HepG2 (cell line): ENCODE data around the gene TMEM139. TPM values are rescaled to one million over a fixed set of nuclear protein-coding genes. Genes with fewer than 3 reads are reported as not detected.

Experiments
- ARNT2 ChIP-seq: sonication (generic); formaldehyde crosslinking; IDR thresholded peaks from 2 replicates; pipeline ENCODE4 v1.8.0; 2022; ENCODE audit warnings: mild to moderate bottlenecking, low read depth, missing genetic modification reagents, moderate library complexity
- ELF3 ChIP-seq: IDR thresholded peaks from 2 replicates; pipeline ENCODE4 v1.6.1; 2016; ENCODE audit warnings: missing genetic modification reagents, missing compliant biosample characterization
- FLYWCH1 ChIP-seq: sonication (generic); formaldehyde crosslinking; IDR thresholded peaks from 2 replicates; pipeline ENCODE4 v1.8.1; 2023; ENCODE audit warnings: mild to moderate bottlenecking, missing genetic modification reagents
- GATA4 ChIP-seq: sonication (generic); IDR thresholded peaks from 2 replicates; pipeline ENCODE4 v1.6.1; 2016; ENCODE audit warnings: antibody characterized with exemption, low read depth, borderline replicate concordance
- HDAC2 ChIP-seq: sonication (generic); formaldehyde crosslinking; IDR thresholded peaks from 2 replicates; pipeline ENCODE4 v1.4.0; 2020; ENCODE audit warnings: missing genetic modification reagents
- HNRNPK ChIP-seq: fragments of 200-400 bp; formaldehyde crosslinking; IDR thresholded peaks from 2 replicates; pipeline ENCODE4 v1.6.1; 2018; ENCODE audit warnings: low read length, low read depth, moderate library complexity, mild to moderate bottlenecking; ENCODE audit not compliant: poor library complexity, severe bottlenecking
- ISL2 ChIP-seq: sonication (generic); formaldehyde crosslinking; IDR thresholded peaks from 2 replicates; pipeline ENCODE4 v1.5.0; 2020; ENCODE audit warnings: missing genetic modification reagents
- ISX ChIP-seq: sonication (generic); formaldehyde crosslinking; conservative IDR thresholded peaks from 2 replicates; pipeline ENCODE4 v1.5.0; 2020; ENCODE audit warnings: missing genetic modification reagents
- LCORL ChIP-seq, 2 experiments: fragments of 450-650 bp in 1 of 2; sonication (generic) in 1 of 2; formaldehyde crosslinking in 1 of 2; IDR thresholded peaks; 2 replicates each; pipeline versions ENCODE4 v1.5.0 to v1.6.1; 2017 to 2020; ENCODE audit warnings: antibody characterized with exemption in 1 of 2, missing genetic modification reagents in 1 of 2
- NFE2 ChIP-seq: sonication (generic); formaldehyde crosslinking; IDR thresholded peaks from 2 replicates; pipeline ENCODE4 v1.4.0; 2020; ENCODE audit warnings: missing genetic modification reagents
- NFRKB ChIP-seq: fragments of 450-650 bp; IDR thresholded peaks from 2 replicates; pipeline ENCODE4 v1.6.1; 2017
- NKX3-1 ChIP-seq: sonication (generic); formaldehyde crosslinking; IDR thresholded peaks from 2 replicates; pipeline ENCODE4 v1.5.0; 2020; ENCODE audit warnings: missing genetic modification reagents
- RAD51 ChIP-seq: fragments of 450-650 bp; IDR thresholded peaks from 2 replicates; pipeline ENCODE4 v1.6.1; 2016; ENCODE audit warnings: borderline replicate concordance
- REL ChIP-seq: sonication (generic); formaldehyde crosslinking; conservative IDR thresholded peaks from 2 replicates; pipeline ENCODE4 v1.8.0; 2022; ENCODE audit warnings: mild to moderate bottlenecking, missing genetic modification reagents, moderate library complexity
- SP1 ChIP-seq, 2 experiments: fragments of 450-650 bp in 1 of 2; sonication (generic) in 1 of 2; formaldehyde crosslinking in 1 of 2; IDR thresholded peaks; 2 replicates each; pipeline versions ENCODE4 v1.4.0 to v1.6.1; 2016 to 2020; ENCODE audit warnings: missing genetic modification reagents in 1 of 2
- TSC22D2 ChIP-seq: sonication (generic); formaldehyde crosslinking; IDR thresholded peaks from 2 replicates; pipeline ENCODE4 v1.5.1; 2020; ENCODE audit warnings: missing genetic modification reagents, mild to moderate bottlenecking, borderline replicate concordance
- ZC3H4 ChIP-seq: sonication (generic); formaldehyde crosslinking; IDR thresholded peaks from 2 replicates; pipeline ENCODE4 v1.4.0; 2020; ENCODE audit warnings: missing genetic modification reagents, borderline replicate concordance
- ZFP82 ChIP-seq: sonication (generic); formaldehyde crosslinking; IDR thresholded peaks from 2 replicates; pipeline ENCODE4 v1.5.1; 2020; ENCODE audit warnings: mild to moderate bottlenecking, missing genetic modification reagents, borderline replicate concordance
- ZNF230 ChIP-seq: sonication (generic); formaldehyde crosslinking; IDR thresholded peaks from 2 replicates; pipeline ENCODE4 v1.4.0; 2020; ENCODE audit warnings: mild to moderate bottlenecking, missing genetic modification reagents
- ZNF431 ChIP-seq: sonication (generic); formaldehyde crosslinking; IDR thresholded peaks from 2 replicates; pipeline ENCODE4 v1.9.0; 2022; ENCODE audit warnings: missing genetic modification reagents, low read depth, mild to moderate bottlenecking, borderline replicate concordance
- ZNF547 ChIP-seq: sonication (generic); formaldehyde crosslinking; IDR thresholded peaks from 2 replicates; pipeline ENCODE4 v1.5.1; 2020; ENCODE audit warnings: mild to moderate bottlenecking, missing genetic modification reagents
- ZNF629 ChIP-seq: sonication (generic); formaldehyde crosslinking; conservative IDR thresholded peaks from 2 replicates; pipeline ENCODE4 v1.5.0; 2020; ENCODE audit warnings: missing genetic modification reagents
- polyA plus RNA-seq, 8 experiments: library from polyadenylated mRNA; depleted of rRNA in 3 of 8; stranded (reverse) in 7 of 8; unstranded in 1 of 8; fragments of >200 nt; fragmentation: Illumina TruSeq in 4 of 8; extraction: Trizol in 4 of 8; gene quantifications; 2 replicates each; pipeline versions ENCODE4 v1.2.1 to v1.2.3, GENCODE V29; 2011 to 2016; ENCODE audit warnings: low read depth in 4 of 8, missing spikeins in 1 of 8, mixed read lengths in 1 of 8; ENCODE audit not compliant: insufficient read depth in 1 of 8
- total RNA-seq, 5 experiments: library from RNA; depleted of rRNA; stranded (reverse); fragments of >200 nt; fragmentation: Illumina TruSeq; extraction: Trizol; gene quantifications; 2 replicates each; pipeline ENCODE4 v1.2.3, GENCODE V29; 2016; ENCODE audit warnings: low read depth in 1 of 5
- TF ChIP-seq, protein P1 (sequence below): fragments of 450-650 bp; IDR thresholded peaks from 2 replicates; pipeline ENCODE4 v1.6.1; 2017
- TF ChIP-seq, protein P2 (sequence below): sonication (generic); IDR thresholded peaks from 2 replicates; pipeline ENCODE4 v1.6.1; 2016; ENCODE audit warnings: low read depth, borderline replicate concordance
- TF ChIP-seq, protein P3 (sequence below): sonication (generic); formaldehyde crosslinking; IDR thresholded peaks from 2 replicates; pipeline ENCODE4 v1.4.0; 2020; ENCODE audit warnings: missing genetic modification reagents, borderline replicate concordance

Gene TMEM139
- total and polyA plus RNA-seq, 2 of the 13 experiments (the other 11 are each of a cell fraction or from before 2014, with no cell fraction given), result 7.9 to 14.0 TPM

DNA sequence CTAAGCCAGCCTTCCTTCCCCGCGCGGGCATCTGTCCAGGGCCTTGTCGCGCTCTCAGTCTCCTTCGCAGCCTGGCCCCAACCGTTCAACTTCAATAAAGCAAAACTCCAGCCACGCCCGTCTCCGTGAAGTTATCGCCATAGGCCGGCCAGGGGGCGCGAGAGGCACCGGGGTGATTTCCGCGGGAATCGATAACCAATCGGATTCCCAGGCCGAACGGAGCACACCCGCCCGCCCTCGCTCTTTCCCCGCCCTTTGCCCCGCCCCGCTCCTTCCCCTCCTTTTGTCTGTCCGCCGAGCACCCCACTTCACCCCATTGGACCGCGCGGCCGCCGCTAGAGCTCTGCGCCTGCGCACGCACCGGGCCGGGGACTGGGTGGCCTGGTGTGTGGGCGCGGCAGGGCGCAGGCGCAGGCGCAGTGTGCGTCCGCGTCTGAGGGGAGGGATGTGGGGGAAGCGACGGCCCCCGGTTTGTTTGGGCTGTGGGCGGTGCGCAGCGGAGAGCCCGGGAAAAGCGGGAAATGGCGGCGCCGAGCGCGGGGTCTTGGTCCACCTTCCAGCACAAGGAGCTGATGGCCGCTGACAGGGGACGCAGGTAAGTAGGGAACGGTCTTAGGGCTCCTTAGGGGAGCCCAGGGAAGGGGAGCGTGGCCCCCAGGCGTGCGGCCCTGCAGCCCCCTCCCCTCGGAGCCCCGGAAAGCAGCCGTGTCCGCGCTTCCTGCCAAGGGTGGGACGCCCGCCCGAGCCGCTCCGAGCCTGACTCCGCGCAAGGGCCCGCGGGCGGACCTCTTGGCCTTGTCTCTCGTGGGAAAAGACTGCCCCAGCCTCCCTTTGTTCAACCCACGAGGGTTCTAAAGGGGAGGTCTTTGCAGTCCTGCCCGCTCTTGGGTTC is 3.4 kb downstream of the TMEM139 start, which contains the start of gene CASP2 (continued):
- no peak for TF ChIP-seq ZFP82 (CRISPR knock-in tag)
- TF ChIP-seq LCORL (IDR thresholded peaks at IDR 0.05), result no peak
- no peak for TF ChIP-seq LCORL (CRISPR knock-in tag; IDR thresholded peaks at IDR 0.05)
- TF ChIP-seq ISX (CRISPR knock-in tag), result no peak
- no peak for TF ChIP-seq SP1 (IDR thresholded peaks at IDR 0.05)
- peak; percentile 11; the same call in 1 of the 2 replicates for TF ChIP-seq SP1 (CRISPR knock-in tag; IDR thresholded peaks at IDR 0.05)
- 0 out of 2 replicates have a peak, but pooled peaks have one; percentile 61 for TF ChIP-seq ZNF431 (CRISPR knock-in tag)
- TF ChIP-seq HNRNPK, result peak; percentile 96
- 0 out of 2 replicates have a peak, but pooled peaks have one; percentile 85 for TF ChIP-seq REL (CRISPR knock-in tag)
- no peak for TF ChIP-seq RAD51
- TF ChIP-seq NKX3-1 (CRISPR knock-in tag), result no peak
- no peak for TF ChIP-seq ZC3H4 (CRISPR knock-in tag)
- no peak for TF ChIP-seq ZNF629 (CRISPR knock-in tag)
- TF ChIP-seq GATA4, result no peak
- TF ChIP-seq, protein P1, sequence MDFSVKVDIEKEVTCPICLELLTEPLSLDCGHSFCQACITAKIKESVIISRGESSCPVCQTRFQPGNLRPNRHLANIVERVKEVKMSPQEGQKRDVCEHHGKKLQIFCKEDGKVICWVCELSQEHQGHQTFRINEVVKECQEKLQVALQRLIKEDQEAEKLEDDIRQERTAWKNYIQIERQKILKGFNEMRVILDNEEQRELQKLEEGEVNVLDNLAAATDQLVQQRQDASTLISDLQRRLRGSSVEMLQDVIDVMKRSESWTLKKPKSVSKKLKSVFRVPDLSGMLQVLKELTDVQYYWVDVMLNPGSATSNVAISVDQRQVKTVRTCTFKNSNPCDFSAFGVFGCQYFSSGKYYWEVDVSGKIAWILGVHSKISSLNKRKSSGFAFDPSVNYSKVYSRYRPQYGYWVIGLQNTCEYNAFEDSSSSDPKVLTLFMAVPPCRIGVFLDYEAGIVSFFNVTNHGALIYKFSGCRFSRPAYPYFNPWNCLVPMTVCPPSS, result no peak
- TF ChIP-seq, protein P2, sequence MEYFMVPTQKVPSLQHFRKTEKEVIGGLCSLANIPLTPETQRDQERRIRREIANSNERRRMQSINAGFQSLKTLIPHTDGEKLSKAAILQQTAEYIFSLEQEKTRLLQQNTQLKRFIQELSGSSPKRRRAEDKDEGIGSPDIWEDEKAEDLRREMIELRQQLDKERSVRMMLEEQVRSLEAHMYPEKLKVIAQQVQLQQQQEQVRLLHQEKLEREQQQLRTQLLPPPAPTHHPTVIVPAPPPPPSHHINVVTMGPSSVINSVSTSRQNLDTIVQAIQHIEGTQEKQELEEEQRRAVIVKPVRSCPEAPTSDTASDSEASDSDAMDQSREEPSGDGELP, result no peak
- TF ChIP-seq ZNF547 (CRISPR knock-in tag), result no peak; the same call in 1 of the 2 replicates
- TF ChIP-seq ZNF230 (CRISPR knock-in tag), result peak; percentile 87; the same call in 1 of the 2 replicates
- no peak for TF ChIP-seq HDAC2 (CRISPR knock-in tag)
- TF ChIP-seq, protein P3, sequence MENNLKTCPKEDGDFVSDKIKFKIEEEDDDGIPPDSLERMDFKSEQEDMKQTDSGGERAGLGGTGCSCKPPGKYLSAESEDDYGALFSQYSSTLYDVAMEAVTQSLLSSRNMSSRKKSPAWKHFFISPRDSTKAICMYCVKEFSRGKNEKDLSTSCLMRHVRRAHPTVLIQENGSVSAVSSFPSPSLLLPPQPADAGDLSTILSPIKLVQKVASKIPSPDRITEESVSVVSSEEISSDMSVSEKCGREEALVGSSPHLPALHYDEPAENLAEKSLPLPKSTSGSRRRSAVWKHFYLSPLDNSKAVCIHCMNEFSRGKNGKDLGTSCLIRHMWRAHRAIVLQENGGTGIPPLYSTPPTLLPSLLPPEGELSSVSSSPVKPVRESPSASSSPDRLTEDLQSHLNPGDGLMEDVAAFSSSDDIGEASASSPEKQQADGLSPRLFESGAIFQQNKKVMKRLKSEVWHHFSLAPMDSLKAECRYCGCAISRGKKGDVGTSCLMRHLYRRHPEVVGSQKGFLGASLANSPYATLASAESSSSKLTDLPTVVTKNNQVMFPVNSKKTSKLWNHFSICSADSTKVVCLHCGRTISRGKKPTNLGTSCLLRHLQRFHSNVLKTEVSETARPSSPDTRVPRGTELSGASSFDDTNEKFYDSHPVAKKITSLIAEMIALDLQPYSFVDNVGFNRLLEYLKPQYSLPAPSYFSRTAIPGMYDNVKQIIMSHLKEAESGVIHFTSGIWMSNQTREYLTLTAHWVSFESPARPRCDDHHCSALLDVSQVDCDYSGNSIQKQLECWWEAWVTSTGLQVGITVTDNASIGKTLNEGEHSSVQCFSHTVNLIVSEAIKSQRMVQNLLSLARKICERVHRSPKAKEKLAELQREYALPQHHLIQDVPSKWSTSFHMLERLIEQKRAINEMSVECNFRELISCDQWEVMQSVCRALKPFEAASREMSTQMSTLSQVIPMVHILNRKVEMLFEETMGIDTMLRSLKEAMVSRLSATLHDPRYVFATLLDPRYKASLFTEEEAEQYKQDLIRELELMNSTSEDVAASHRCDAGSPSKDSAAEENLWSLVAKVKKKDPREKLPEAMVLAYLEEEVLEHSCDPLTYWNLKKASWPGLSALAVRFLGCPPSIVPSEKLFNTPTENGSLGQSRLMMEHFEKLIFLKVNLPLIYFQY, result 0 out of 2 replicates have a peak, but pooled peaks have one; percentile 38
- peak; percentile 79; the same call in 1 of the 2 replicates for TF ChIP-seq ARNT2 (CRISPR knock-in tag)
- TF ChIP-seq TSC22D2 (CRISPR knock-in tag), result no peak
- no peak for TF ChIP-seq NFE2 (CRISPR knock-in tag)
- no peak for TF ChIP-seq FLYWCH1 (CRISPR knock-in tag)
- no peak for TF ChIP-seq NFRKB
- peak; percentile 20; the same call in 1 of the 2 replicates for TF ChIP-seq ISL2
- peak; percentile 50; the same call in 1 of the 2 replicates for TF ChIP-seq ELF3
